ENCODE measurements around the gene EN2. TPM values are rescaled to one million over a fixed set of nuclear protein-coding genes. Genes with fewer than 3 reads are reported as not detected.

EN2 gene
- total and polyA plus RNA-seq, 2 of the 4 experiments (the other 2 are of a cell fraction): not detected

- no peak overlapping the region for H3K4me3 ChIP-seq (ENCODE audit: insufficient read depth, low read depth, low read length)
- H2BK20ac ChIP-seq (ENCODE audit: low read depth, low read length): no peak overlapping the region
- no peak overlapping the region for H3K4ac ChIP-seq (ENCODE audit: low read depth, low read length)
- in situ Hi-C loops (cut with MboI; ENCODE audit: low sequenced_read_pairs): no loop called here
- no TSS peak for BruUV-seq (replicated peaks)
- H2BK15ac ChIP-seq (ENCODE audit: low read depth, low read length): no peak overlapping the region
- TF ChIP-seq MAZ (IDR thresholded peaks at IDR 0.05; ENCODE audit: borderline replicate concordance, low read depth, low read length) (no peak), MAFK (IDR thresholded peaks at IDR 0.05; ENCODE audit: low read depth, low read length) (no peak), ELK1 (IDR thresholded peaks at IDR 0.05; ENCODE audit: borderline replicate concordance, low read depth, low read length) (no peak)
- no peaks in the 10 kb centered on the region; the same call in 1 of the 2 replicates for H4K20me1 ChIP-seq (ENCODE audit: insufficient read depth, low read length)
- ChIA-PET CTCF (no interaction called here), POLR2A (ENCODE audit: unreplicated experiment) (no interaction called here)
- no peaks in the 10 kb centered on the region for H3K9me1 ChIP-seq (ENCODE audit: insufficient read depth, low read length)
- no peak for ATAC-seq (ENCODE audit: low read depth)
- no peak overlapping the region for H2BK120ac ChIP-seq (ENCODE audit: low read depth, low read length)
- no peak overlapping the region for H2AK5ac ChIP-seq (ENCODE audit: low read depth, low read length)
- H3K18ac ChIP-seq (ENCODE audit: low read depth, low read length): no peak overlapping the region
- H3K27ac ChIP-seq (ENCODE audit: insufficient read depth, low read length): no peak overlapping the region
- no peak overlapping the region for H3K9ac ChIP-seq (ENCODE audit: low read depth, low read length)
- no peaks in the 10 kb centered on the region for H3K79me1 ChIP-seq (ENCODE audit: low read depth in 1 of 2, low read length in 2 of 2)
- no peak overlapping the region for H2AFZ ChIP-seq (replicated peaks; ENCODE audit: low read length, poor library complexity)
- no peak overlapping the region for H4K91ac ChIP-seq (ENCODE audit: insufficient read depth, low read depth, low read length)
- no peak for DNase-seq
- H2AK9ac ChIP-seq (replicated peaks; ENCODE audit: low read depth, low read length, poor library complexity): no peak overlapping the region
- dilution Hi-C loops (cut with HindIII; ENCODE audit: low sequenced_read_pairs, unreplicated experiment): no loop called here
- no peak overlapping the region for H4K8ac ChIP-seq (ENCODE audit: low read depth in 2 of 2, low read length in 2 of 2)
- intact Hi-C loops (cut with micrococcal nuclease): no loop called here
- H3K14ac ChIP-seq (replicated peaks; ENCODE audit: low read depth, low read length): no peak overlapping the region
- no peaks in the 10 kb centered on the region for H3K4me1 ChIP-seq (ENCODE audit: control insufficient read depth, insufficient read depth, low read length)
- no peak overlapping the region for H3K23ac ChIP-seq (ENCODE audit: low read depth, low read length)
- peaks cover 19% of the 10 kb centered on the region for H3K27me3 ChIP-seq (ENCODE audit: control insufficient read depth, insufficient read depth, low read length)
- no peaks in the 10 kb centered on the region for H3K9me3 ChIP-seq (ENCODE audit: control insufficient read depth, insufficient read depth, low read length)
- no peak overlapping the region for H3K56ac ChIP-seq (ENCODE audit: extremely low read depth, insufficient read depth, low read length)
- 51% methylated on average over 4 of the region's 8 CpGs; no CpG with 5 or more reads in 1 of the 2 experiments for WGBS, 2 experiments (ENCODE audit: extremely low coverage in 2 of 2, insufficient read length in 1 of 2)
- no peak overlapping the region for H4K5ac ChIP-seq (ENCODE audit: low read depth, low read length)
- no peak overlapping the region for H3K4me2 ChIP-seq (ENCODE audit: low read depth, low read length)
- H2BK5ac ChIP-seq (ENCODE audit: low read depth, low read length, poor library complexity, severe bottlenecking): no peak overlapping the region
- H3K36me3 ChIP-seq (ENCODE audit: control insufficient read depth, insufficient read depth, low read length): no peaks in the 10 kb centered on the region
Observed at GRCh38 chr7:155440018-155440410, 17.9 kb upstream of the EN2 start.
